ENCODE data around the gene BBC3. TPM values are rescaled to one million over a fixed set of nuclear protein-coding genes. Genes with fewer than 3 reads are reported as not detected.
"Not testable (repeated sequence)": the region's sequence is repeated elsewhere in the genome, so short reads cannot be mapped to it uniquely, and the experiment has no call there.

The BBC3 gene
- total RNA-seq, 2 donors from 2014 or later: 1.3 to 11.4 TPM

DNA sequence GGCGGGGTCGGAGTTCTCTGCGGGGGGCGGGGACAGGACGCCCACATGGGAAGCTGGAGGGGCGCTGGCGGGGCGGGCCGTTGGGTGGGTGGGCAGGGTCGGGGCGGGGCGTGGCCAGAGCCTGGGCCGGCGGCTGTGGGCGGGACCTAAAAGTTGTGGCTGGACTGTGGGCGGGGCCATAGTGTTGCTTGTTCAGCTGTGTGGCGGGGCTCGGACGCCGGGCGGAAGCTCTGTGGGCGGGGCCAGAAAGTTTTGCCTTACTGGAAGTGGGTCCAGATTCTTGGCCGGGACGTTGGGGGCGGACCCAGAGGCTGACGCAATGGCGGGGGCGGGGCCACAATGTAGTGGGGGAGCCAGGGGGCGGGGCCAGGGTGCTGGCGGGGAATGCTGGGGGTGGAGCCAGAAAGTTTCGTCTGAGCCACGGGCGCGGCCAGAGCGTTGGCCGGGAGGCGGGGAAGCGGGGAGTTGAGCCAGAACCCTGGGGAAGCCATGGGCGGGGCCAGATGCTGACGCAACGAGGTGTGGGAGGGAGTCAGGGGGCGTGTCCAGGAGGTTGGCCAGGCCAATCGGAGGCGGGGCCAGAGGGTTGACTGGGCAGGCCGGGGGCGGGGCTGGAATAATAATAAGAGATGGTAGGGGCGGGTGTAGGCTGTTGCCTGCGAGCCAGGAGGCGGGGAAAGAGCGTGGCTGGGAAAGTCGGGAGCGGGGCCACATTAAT, 25.9 kb upstream of the BBC3 start:
- DNase-seq: peak; percentile 100
- Histone ChIP-seq H3K4me1 (peaks cover 53% of the 10 kb centered on the region), H3K36me3 (replicated peaks in 1 of 2; ENCODE audit: insufficient read depth in 1 of 2, low read depth in 2 of 2) (peaks cover 0 to 2% of the 10 kb centered on the region in 2 donors), H3K27ac (peak overlapping the region; percentile 94 to 97 (median 96)), H3K9me3 (no peaks in the 10 kb centered on the region), H3K27me3 (no peaks in the 10 kb centered on the region), H3K4me3 (peak overlapping the region; percentile 8 to 19)
- ATAC-seq: peak; percentile 77
- intact Hi-C loops (cut with DNase I): no loop called here
- no peak for TF ChIP-seq POLR2A (IDR thresholded peaks at IDR 0.05)
- TF ChIP-seq, protein P1, sequence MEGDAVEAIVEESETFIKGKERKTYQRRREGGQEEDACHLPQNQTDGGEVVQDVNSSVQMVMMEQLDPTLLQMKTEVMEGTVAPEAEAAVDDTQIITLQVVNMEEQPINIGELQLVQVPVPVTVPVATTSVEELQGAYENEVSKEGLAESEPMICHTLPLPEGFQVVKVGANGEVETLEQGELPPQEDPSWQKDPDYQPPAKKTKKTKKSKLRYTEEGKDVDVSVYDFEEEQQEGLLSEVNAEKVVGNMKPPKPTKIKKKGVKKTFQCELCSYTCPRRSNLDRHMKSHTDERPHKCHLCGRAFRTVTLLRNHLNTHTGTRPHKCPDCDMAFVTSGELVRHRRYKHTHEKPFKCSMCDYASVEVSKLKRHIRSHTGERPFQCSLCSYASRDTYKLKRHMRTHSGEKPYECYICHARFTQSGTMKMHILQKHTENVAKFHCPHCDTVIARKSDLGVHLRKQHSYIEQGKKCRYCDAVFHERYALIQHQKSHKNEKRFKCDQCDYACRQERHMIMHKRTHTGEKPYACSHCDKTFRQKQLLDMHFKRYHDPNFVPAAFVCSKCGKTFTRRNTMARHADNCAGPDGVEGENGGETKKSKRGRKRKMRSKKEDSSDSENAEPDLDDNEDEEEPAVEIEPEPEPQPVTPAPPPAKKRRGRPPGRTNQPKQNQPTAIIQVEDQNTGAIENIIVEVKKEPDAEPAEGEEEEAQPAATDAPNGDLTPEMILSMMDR (IDR thresholded peaks at IDR 0.05): no peak
- WGBS, 2 donors: 0% methylated on average over 20 to 46 of the region's 52 CpGs

DNA sequence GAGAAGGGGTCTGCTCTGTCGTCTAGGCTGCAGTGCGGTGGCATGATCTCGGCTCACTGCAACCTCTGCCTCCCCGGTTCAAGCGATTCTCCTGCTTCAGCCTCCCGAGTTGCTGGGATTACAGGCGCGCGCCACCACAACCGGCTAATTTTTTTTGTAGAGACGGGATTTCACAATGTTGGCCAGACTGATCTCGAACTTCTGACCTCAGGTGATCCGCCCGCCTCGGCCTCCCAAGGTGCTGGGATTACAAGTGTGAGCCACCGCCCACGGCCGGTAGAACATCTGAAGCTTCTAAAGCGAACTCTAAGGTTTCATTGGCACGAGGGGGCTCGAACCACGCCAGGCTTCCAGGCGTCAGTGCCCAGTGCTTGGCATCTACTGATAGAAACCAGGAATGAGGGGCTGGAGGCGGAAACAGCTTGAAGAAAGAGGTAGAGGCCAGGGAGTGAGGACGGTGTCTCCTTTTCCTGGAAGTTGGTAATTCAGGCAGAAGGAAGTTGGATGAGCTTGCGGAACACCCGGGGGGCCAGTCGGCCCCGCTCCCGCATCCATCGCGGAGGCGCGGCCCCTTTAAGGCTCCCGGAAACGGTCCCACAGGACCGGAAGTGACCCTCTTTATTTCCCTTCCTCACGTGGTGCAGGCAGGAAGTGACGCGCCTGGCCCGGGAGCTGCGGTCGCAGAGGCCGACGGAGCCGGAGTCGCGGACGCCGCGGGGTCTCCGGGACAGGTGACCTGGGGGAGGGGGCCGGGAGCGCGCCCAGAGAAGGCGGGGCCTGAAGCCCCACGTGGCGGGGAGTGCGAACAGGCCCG, 25.1 kb upstream of the BBC3 start, which contains the start of gene CCDC9:
Gene CCDC9, plus strand, starts transcription at position 647 of the 814 bp plus-strand sequence. CDS start 1,876 bp downstream, outside the sequence.
- DNase-seq: peak; percentile 97 to 99 (median 98)
- H3K27me3 ChIP-seq: no peaks in the 10 kb centered on the region
- H3K4me1 ChIP-seq: peaks cover 45% of the 10 kb centered on the region
- TF ChIP-seq POLR2A (IDR thresholded peaks at IDR 0.05): peak; percentile 89 to 92 (median 92)
- TF ChIP-seq, protein P1 (IDR thresholded peaks at IDR 0.05): peak in 1 of 7 experiments; percentile 15
- H3K9me3 ChIP-seq: no peaks in the 10 kb centered on the region
- intact Hi-C loops (cut with DNase I): no loop called here
- peak within 1 kb of the TSS; percentile 94 to 97 (median 96) for H3K27ac ChIP-seq
- WGBS, 2 donors: 19 to 29% methylated on average over 33 to 45 of the region's 60 CpGs
- peak; percentile 62 for ATAC-seq
- H3K4me3 ChIP-seq: peak within 1 kb of the TSS; percentile 8 to 19
- peaks cover 0 to 2% of the 10 kb centered on the region in 2 donors for H3K36me3 ChIP-seq (replicated peaks in 1 of 2; ENCODE audit: insufficient read depth in 1 of 2, low read depth in 2 of 2)

DNA sequence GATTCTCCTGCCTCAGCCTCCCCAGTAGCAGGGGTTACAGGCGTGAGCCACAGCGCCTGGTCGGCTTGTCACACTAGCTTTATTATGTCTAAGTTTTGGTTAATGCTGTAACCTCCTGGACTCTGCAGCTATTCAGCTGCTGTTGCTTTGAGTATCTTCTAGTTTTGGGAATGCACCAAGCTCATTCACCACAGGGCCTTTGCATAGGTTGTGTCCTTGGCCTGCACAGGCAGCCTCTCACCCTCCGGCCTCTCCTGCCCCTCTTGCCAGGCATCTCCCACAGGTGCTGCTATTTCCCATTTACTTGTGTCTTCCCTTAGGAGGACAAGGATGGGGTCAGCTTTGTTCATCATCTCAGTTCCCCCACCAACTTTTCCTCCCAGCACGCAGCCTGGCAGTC, 23.0 kb upstream of the BBC3 start:
- no peaks in the 10 kb centered on the region for H3K9me3 ChIP-seq
- intact Hi-C loops (cut with DNase I): no loop called here
- DNase-seq: no peak
- no peak for ATAC-seq
- H3K27me3 ChIP-seq: no peaks in the 10 kb centered on the region
- H3K4me3 ChIP-seq: no peak overlapping the region
- H3K36me3 ChIP-seq (replicated peaks in 1 of 2; ENCODE audit: insufficient read depth in 1 of 2, low read depth in 2 of 2): no peaks in the 10 kb centered on the region
- WGBS, 2 donors: 92% methylated on average over 5 of the region's 5 CpGs
- H3K4me1 ChIP-seq: peaks cover 24% of the 10 kb centered on the region
- no peak overlapping the region for H3K27ac ChIP-seq
- TF ChIP-seq, protein P1 (IDR thresholded peaks at IDR 0.05): no peak
- no peak for TF ChIP-seq POLR2A (IDR thresholded peaks at IDR 0.05)

DNA sequence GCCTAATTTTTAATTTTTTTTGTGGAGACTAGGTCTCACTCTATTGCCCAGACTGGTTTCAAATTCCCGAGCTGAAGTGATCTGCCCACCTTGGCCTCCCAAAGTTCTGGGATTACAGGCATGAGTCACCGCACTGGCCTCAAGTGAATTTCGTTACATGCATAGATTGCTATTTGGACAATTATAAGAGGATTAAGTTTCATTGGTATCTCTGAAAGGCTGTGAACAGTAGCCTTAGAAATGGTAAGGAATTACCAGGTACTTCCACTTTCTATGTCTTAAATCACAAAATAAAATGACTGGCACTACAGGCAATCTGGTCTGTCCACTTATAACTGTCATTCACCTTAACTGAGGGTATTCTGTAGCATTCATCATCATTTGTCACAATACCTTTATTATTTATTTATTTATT, 22.5 kb upstream of the BBC3 start:
- Histone ChIP-seq H3K4me1 (peaks cover 19% of the 10 kb centered on the region), H3K27ac (no peak overlapping the region), H3K9me3 (no peaks in the 10 kb centered on the region), H3K4me3 (no peak overlapping the region), H3K36me3 (replicated peaks in 1 of 2; ENCODE audit: insufficient read depth in 1 of 2, low read depth in 2 of 2) (no peaks in the 10 kb centered on the region), H3K27me3 (no peaks in the 10 kb centered on the region)
- WGBS, 2 donors: 73 to 86% methylated on average over 3 of the region's 3 CpGs
- DNase-seq (no peak), ATAC-seq (no peak)
- TF ChIP-seq POLR2A (IDR thresholded peaks at IDR 0.05): no peak
- TF ChIP-seq, protein P1 (IDR thresholded peaks at IDR 0.05): no peak
- intact Hi-C loops (cut with DNase I): no loop called here

DNA sequence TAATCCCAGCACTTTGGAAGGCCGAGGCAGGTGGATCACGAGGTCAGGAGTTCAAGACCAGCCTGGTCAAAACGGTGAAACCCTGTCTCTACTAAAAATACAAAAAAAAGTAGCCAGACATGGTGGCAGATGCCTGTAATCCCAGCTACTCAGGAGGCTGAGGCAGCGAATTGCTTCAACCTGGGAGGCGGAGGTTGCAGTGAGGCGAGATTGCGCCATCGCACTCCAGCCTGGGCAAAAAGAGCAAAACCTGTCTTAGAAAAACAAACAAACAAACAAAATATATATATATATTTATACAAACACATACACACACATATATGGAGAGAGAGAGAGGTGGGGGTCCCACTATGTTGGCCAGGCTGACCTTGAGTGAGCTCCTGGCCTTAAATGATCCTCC, 22.0 kb upstream of the BBC3 start:
- intact Hi-C loops (cut with DNase I); ATAC-seq; H3K27ac ChIP-seq; DNase-seq; H3K27me3 ChIP-seq; H3K4me3 ChIP-seq; H3K36me3 ChIP-seq (replicated peaks in 1 of 2; ENCODE audit: insufficient read depth in 1 of 2, low read depth in 2 of 2); H3K9me3 ChIP-seq: not testable (repeated sequence)
- H3K4me1 ChIP-seq: peaks cover 14% of the 10 kb centered on the region
- 89 to 90% methylated on average over 8 of the region's 8 CpGs for WGBS, 2 donors

Measured in body of pancreas (tissue), 4 donors.